Smooth muscle cell (in vitro differentiated cells): ENCODE data around the gene RUFY3. TPM values are rescaled to one million over a fixed set of nuclear protein-coding genes. Genes with fewer than 3 reads are reported as not detected.
A peak's percentile ranks its signal among the peaks of the same experiment; 100 is the strongest.
"Not testable (repeated sequence)": the region's sequence is repeated elsewhere in the genome, so short reads cannot be mapped to it uniquely, and the experiment has no call there.

Source experiments
- DNase-seq: peaks from one replicate; lab custom pipeline; 2025; ENCODE audit not compliant: unreplicated experiment; lab: John Stamatoyannopoulos, UW
- H2AFZ ChIP-seq: fragments of 200-600 bp; sonication (generic); 2 replicates; pipeline ENCODE4 v1.6.0; 2016; ENCODE audit warnings: antibody characterized with exemption, low read depth, mild to moderate bottlenecking
- H3F3A ChIP-seq: fragments of 200-600 bp; sonication (generic); 2 replicates; pipeline ENCODE4 v1.6.0; 2017; ENCODE audit warnings: antibody characterized with exemption, low read depth
- H3K27ac ChIP-seq: fragments of 200-600 bp; sonication (generic); 2 replicates; pipeline ENCODE4 v1.5.1; 2016; ENCODE audit warnings: low read depth, mild to moderate bottlenecking
- H3K27me3 ChIP-seq: fragments of 200-600 bp; sonication (generic); 2 replicates; pipeline ENCODE4 v1.6.1; 2016; ENCODE audit warnings: low read depth, mild to moderate bottlenecking
- H3K36me3 ChIP-seq: fragments of 200-600 bp; sonication (generic); 2 replicates; pipeline ENCODE4 v1.5.1; 2016; ENCODE audit warnings: low read depth
- H3K4me1 ChIP-seq: fragments of 200-600 bp; sonication (generic); 2 replicates; pipeline ENCODE4 v1.5.1; 2016; ENCODE audit warnings: low read depth
- H3K4me2 ChIP-seq: fragments of 200-600 bp; sonication (generic); 2 replicates; pipeline ENCODE4 v1.6.0; 2016; ENCODE audit warnings: mild to moderate bottlenecking
- H3K4me3 ChIP-seq: fragments of 200-600 bp; sonication (generic); 2 replicates; pipeline ENCODE4 v1.5.1; 2016; ENCODE audit warnings: mild to moderate bottlenecking
- H3K79me2 ChIP-seq: fragments of 200-600 bp; sonication (generic); 2 replicates; pipeline ENCODE4 v1.6.0; 2016; ENCODE audit warnings: low read depth, mild to moderate bottlenecking
- H3K9ac ChIP-seq: fragments of 200-600 bp; sonication (generic); 2 replicates; pipeline ENCODE4 v1.6.0; 2016; ENCODE audit warnings: low read depth
- H3K9me3 ChIP-seq: fragments of 200-600 bp; sonication (generic); replicated peaks from 2 replicates; pipeline ENCODE4 v1.5.1; 2016; ENCODE audit warnings: low read depth
- H4K20me1 ChIP-seq: fragments of 200-600 bp; sonication (generic); 2 replicates; pipeline ENCODE4 v1.6.0; 2016; ENCODE audit warnings: low read depth
- WGBS: methylation state at CpG from one replicate; pipeline ENCODE4 v1.1.7; 2016; ENCODE audit warnings: low lambda C conversion rate; 5-methylcytosine and 5-hydroxymethylcytosine counted together
- polyA plus RNA-seq: library from polyadenylated mRNA; unstranded; fragments of >200 nt; fragmentation: Nextera tagmentation; extraction: Ambion mirVana; gene quantifications from 2 replicates; pipeline ENCODE4 v1.2.1, GENCODE V29; 2016
- total RNA-seq: library from RNA; depleted of rRNA; stranded (reverse); fragments of >200 nt; gene quantifications from 2 replicates; pipeline ENCODE4 v1.2.3, GENCODE V29; 2014
- TF ChIP-seq, protein P1 (sequence below): fragments of 200-600 bp; sonication (generic); IDR thresholded peaks from 2 replicates; pipeline ENCODE4 v1.5.1; 2017; ENCODE audit warnings: borderline replicate concordance, mild to moderate bottlenecking, antibody characterized with exemption; ENCODE audit not compliant: insufficient read depth, poor library complexity, severe bottlenecking

RUFY3 gene
- total and polyA plus RNA-seq, 2 experiments from 2014 or later = 22.2 to 49.2 TPM

DNA sequence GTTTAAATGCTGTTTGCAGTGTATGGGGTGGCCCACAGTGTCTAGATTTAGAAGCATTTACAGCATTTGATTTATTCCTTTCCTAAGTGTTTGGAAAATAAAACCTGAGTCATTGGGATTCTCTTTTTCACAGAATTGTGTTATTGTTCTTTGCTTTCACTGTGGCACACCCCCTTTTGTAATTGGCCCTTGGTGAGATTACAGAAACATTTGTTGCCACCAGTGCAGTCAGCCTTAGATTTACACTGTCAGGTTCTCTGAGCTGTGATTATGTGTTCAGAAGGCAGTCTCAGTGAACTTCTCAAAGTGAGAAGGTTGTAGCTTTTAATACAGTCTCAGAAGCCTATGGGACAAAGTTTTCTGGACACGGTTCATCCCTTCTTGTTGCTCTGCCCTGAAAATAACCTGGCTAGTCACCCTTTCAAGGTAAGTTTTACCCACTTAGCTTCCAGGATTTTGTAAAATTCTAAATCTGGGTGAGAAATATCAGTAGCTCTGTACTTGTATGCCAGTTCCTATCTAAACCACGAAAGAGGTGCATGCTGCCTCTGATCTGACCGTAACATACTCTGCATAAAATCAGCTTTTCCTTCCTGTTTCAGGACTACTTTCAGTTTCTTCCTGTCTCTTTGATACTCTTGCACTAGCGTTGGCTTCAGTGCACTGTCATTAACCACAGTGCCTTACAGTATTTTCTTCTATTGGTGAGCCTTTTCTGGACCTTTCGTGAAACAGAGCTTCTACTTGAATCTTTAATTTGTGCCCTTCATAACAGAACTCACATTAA, 12.6 kb downstream of the RUFY3 start:
- Histone ChIP-seq H3K9me3 (no peaks in the 10 kb centered on the region), H2AFZ (peak overlapping the region; percentile 68), H3K36me3 (no peaks in the 10 kb centered on the region), H3K4me3 (peak overlapping the region; percentile 47), H3K4me2 (peak overlapping the region; percentile 83), H3F3A (no peaks in the 10 kb centered on the region), H3K79me2 (peaks cover 66% of the 10 kb centered on the region), H3K27me3 (no peaks in the 10 kb centered on the region), H3K4me1 (peaks cover 13% of the 10 kb centered on the region), H3K27ac (peak overlapping the region; percentile 50), H4K20me1 (peaks cover 28% of the 10 kb centered on the region), H3K9ac (peak overlapping the region; percentile 21)
- DNase-seq = no peak
- TF ChIP-seq, protein P1, sequence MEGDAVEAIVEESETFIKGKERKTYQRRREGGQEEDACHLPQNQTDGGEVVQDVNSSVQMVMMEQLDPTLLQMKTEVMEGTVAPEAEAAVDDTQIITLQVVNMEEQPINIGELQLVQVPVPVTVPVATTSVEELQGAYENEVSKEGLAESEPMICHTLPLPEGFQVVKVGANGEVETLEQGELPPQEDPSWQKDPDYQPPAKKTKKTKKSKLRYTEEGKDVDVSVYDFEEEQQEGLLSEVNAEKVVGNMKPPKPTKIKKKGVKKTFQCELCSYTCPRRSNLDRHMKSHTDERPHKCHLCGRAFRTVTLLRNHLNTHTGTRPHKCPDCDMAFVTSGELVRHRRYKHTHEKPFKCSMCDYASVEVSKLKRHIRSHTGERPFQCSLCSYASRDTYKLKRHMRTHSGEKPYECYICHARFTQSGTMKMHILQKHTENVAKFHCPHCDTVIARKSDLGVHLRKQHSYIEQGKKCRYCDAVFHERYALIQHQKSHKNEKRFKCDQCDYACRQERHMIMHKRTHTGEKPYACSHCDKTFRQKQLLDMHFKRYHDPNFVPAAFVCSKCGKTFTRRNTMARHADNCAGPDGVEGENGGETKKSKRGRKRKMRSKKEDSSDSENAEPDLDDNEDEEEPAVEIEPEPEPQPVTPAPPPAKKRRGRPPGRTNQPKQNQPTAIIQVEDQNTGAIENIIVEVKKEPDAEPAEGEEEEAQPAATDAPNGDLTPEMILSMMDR = no peak
- 66% methylated on average over 5 of the region's 5 CpGs for WGBS

DNA sequence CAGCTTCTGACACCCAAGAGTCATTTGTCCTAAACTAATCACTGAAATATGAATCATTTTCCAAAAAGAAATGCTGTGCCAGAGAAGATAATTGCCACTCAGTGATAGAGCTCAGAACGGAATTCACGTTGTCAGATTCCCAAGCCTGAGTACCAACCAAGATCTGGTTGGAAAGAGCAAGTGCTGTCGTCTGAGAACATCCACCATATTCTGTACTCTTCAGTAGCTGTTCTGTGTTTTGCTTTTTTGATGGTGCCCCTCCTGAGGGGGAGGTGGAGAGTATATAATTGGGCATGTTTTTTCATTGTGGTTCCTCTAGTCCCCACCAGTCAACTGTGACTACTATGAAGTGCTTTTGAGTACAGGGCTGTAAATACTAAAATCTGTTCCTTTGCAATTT, 13.2 kb downstream of the RUFY3 start:
- no peaks in the 10 kb centered on the region for H3K9me3 ChIP-seq
- H3K4me1 ChIP-seq = peaks cover 17% of the 10 kb centered on the region
- no peak for DNase-seq
- peak overlapping the region; percentile 83 for H3K4me2 ChIP-seq
- H2AFZ ChIP-seq = peak overlapping the region; percentile 68
- peak overlapping the region; percentile 47 for H3K4me3 ChIP-seq
- peak overlapping the region; percentile 50 for H3K27ac ChIP-seq
- peaks cover 30% of the 10 kb centered on the region for H4K20me1 ChIP-seq
- no peaks in the 10 kb centered on the region for H3K27me3 ChIP-seq
- H3K79me2 ChIP-seq = peaks cover 64% of the 10 kb centered on the region
- peak overlapping the region; percentile 21 for H3K9ac ChIP-seq
- no peaks in the 10 kb centered on the region for H3K36me3 ChIP-seq
- 84% methylated on average over 3 of the region's 3 CpGs for WGBS
- no peaks in the 10 kb centered on the region for H3F3A ChIP-seq
- TF ChIP-seq, protein P1 = no peak

DNA sequence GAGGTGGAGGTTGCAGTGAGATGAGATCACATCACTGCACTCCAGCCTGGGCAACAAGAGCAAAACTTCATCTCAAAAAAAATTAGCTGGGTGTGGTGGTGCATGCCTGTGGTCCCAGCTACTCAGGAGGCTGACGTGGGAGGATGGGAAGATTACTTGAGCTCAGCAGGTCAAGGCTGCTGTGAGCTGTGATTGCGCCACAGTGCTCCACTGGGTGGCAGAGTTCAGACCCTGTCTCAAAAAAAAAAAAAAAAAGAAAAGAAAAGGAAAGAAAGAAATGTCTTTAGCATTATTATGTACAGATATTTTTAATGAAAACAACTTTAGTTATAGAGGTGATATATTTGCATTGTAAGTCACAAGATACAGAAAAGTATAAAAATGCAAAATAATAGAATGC, 14.2 kb downstream of the RUFY3 start:
- peaks cover 67% of the 10 kb centered on the region for H3K79me2 ChIP-seq
- H3K4me3 ChIP-seq, H3K9me3 ChIP-seq, H3K9ac ChIP-seq, H2AFZ ChIP-seq, H3K27ac ChIP-seq, H3K27me3 ChIP-seq, DNase-seq, H3K36me3 ChIP-seq, H3F3A ChIP-seq, H3K4me2 ChIP-seq: not testable (repeated sequence)
- H4K20me1 ChIP-seq = peaks cover 39% of the 10 kb centered on the region
- peaks cover 17% of the 10 kb centered on the region for H3K4me1 ChIP-seq
- 51% methylated on average over 2 of the region's 2 CpGs for WGBS

DNA sequence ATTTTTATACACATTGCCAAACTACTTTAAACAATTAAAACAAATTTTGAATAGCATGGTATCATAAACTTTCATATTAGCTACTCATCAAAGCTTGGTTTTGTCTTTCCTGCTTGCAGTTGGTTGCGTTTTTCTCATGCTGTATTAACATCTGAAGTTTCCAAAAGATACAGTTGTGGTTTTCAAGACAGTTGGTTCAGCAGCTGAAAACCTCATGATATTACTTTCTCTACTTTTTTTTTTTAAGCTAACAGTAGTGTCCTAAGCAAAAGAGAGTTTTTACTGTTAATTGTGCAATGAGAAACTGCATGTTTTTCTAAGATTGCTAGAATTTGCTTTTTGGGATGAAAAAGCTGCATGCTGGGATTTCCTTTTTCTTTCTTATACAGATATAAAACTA, 15.2 kb downstream of the RUFY3 start:
- Histone ChIP-seq H3K4me2 (no peak overlapping the region), H3K4me3 (no peak overlapping the region), H3K9ac (no peak overlapping the region), H2AFZ (no peak overlapping the region), H3K4me1 (peaks cover 22% of the 10 kb centered on the region), H3K9me3 (no peaks in the 10 kb centered on the region), H3K79me2 (peaks cover 74% of the 10 kb centered on the region), H3K36me3 (no peaks in the 10 kb centered on the region), H4K20me1 (peaks cover 49% of the 10 kb centered on the region), H3K27ac (no peak overlapping the region), H3F3A (no peaks in the 10 kb centered on the region), H3K27me3 (no peaks in the 10 kb centered on the region)
- 71% methylated on average over 1 of the region's 1 CpG for WGBS
- TF ChIP-seq, protein P1 = no peak
- DNase-seq = no peak
